ENCODE measurements around the gene ANKRD11.

ANKRD11 gene

GRCh38 chr16:89232107-89232506 lies 258.3 kb downstream of the ANKRD11 start:
- DNase-seq (ENCODE audit: low read depth): no peak

GRCh38 chr16:89230255-89230654 lies 260.1 kb downstream of the ANKRD11 start:
- DNase-seq (ENCODE audit: low read depth): no peak

- no peak for DNase-seq (ENCODE audit: low read depth)
Measured at GRCh38 chr16:89224665-89225064, 265.7 kb downstream of the ANKRD11 start.

DNA sequence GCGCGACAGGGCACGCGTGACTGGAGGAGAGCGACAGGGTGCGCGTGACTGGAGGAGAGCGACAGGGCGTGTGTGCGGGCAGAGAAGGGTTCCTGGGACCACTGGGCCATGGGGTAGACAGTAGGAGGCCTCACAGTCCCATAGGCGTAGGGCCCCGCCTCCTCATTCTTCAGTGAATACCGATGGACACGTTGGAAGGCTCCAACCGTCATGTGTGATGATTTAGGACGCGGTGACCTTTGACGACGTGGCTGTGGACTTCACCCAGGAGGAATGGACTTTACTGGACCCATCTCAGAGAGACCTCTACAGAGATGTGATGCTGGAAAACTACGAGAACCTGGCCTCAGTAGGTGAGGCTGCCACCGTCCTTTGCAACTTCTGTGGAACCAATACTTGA lies 267.4 kb downstream of the ANKRD11 start:
- DNase-seq (ENCODE audit: low read depth): no peak

- no peak for DNase-seq (ENCODE audit: low read depth)
Measured at GRCh38 chr16:89221604-89222003, 268.8 kb downstream of the ANKRD11 start.

DNA sequence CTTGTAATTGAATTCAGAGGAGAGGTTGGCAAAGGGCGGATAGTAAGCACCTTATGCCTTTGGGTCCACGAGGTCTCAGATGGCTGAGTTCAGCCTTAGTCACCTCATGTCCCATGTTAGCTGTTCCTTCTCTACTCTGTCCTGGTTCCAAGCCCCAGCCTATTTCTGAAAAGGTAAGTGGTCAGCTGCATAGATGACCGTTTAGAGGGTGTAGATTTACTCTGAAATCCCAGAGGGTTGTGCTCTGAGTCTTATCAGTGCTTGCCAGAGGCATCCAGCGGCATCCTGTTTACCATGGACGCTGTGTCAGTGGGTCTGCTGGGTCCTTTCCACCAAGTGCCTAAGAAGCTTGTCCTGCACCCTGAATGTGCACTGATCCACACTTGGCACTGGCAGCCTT lies 271.0 kb downstream of the ANKRD11 start:
- DNase-seq (ENCODE audit: low read depth): no peak

Measured in activated T-cell treated with anti-CD3 and anti-CD28 coated beads for 24 hours (primary cell).